IMR-90 (cell line): ENCODE measurements around the gene OBP2B. TPM values are rescaled to one million over a fixed set of nuclear protein-coding genes. Genes with fewer than 3 reads are reported as not detected.

ENCODE experiments used
- ATAC-seq: fragments of 200-7000 bp; cut with Tn5 transposase; 2 replicates; pipeline ENCODE4 v1.9.1; 2020; ENCODE audit warnings: low read depth, mild to moderate bottlenecking, moderate library complexity
- BruUV-seq: library from RNA; stranded (reverse); fragments of 400-500 nt; replicated peaks from 2 replicates; lab custom pipeline; 2021; lab: Mats Ljungman, UMichigan
- CTCF ChIA-PET: fragments of 300-600 bp; formaldehyde crosslinking; extraction: SDS; loops from one replicate; lab custom pipeline; 2021; ENCODE audit warnings: antibody characterized with exemption; lab: Yijun Ruan, JAX
- POLR2A ChIA-PET: fragments of 300-600 bp; sonication (Branson Sonifier 250); formaldehyde crosslinking; loops from one replicate; lab custom pipeline; 2022; ENCODE audit warnings: antibody characterized with exemption; ENCODE audit not compliant: unreplicated experiment; lab: Charles Lee
- DNase-seq: peaks from one replicate; pipeline ENCODE4 v3.0.0; 2013
- H2AFZ ChIP-seq: replicated peaks from 2 replicates; pipeline ENCODE3; 2013; ENCODE audit warnings: low read length, mild to moderate bottlenecking; ENCODE audit not compliant: poor library complexity
- H2AK5ac ChIP-seq: 2 replicates; pipeline ENCODE4 v1.6.1; 2013; ENCODE audit warnings: low read depth, low read length, inconsistent platforms
- H2AK9ac ChIP-seq: replicated peaks from 2 replicates; pipeline ENCODE3; 2013; ENCODE audit warnings: mild to moderate bottlenecking, low read depth, low read length, moderate library complexity; ENCODE audit not compliant: poor library complexity
- H2BK120ac ChIP-seq: 2 replicates; pipeline ENCODE4 v1.6.1; 2013; ENCODE audit warnings: low read depth, low read length, inconsistent platforms
- H2BK15ac ChIP-seq: 3 replicates; pipeline ENCODE4 v1.6.1; 2013; ENCODE audit warnings: low read depth, low read length, inconsistent platforms
- H2BK20ac ChIP-seq: 2 replicates; pipeline ENCODE4 v1.6.1; 2013; ENCODE audit warnings: low read depth, mild to moderate bottlenecking, inconsistent platforms, low read length, moderate library complexity
- H2BK5ac ChIP-seq: 2 replicates; pipeline ENCODE4 v1.6.1; 2013; ENCODE audit warnings: mild to moderate bottlenecking, low read depth, low read length, inconsistent platforms; ENCODE audit not compliant: poor library complexity, severe bottlenecking
- H3K14ac ChIP-seq: replicated peaks from 2 replicates; pipeline ENCODE4 v1.6.1; 2013; ENCODE audit warnings: low read depth, low read length, inconsistent platforms
- H3K18ac ChIP-seq: 2 replicates; pipeline ENCODE4 v1.6.1; 2013; ENCODE audit warnings: low read depth, low read length, control low read depth
- H3K23ac ChIP-seq: 2 replicates; pipeline ENCODE4 v1.6.1; 2013; ENCODE audit warnings: low read depth, low read length, inconsistent platforms
- H3K27ac ChIP-seq: 2 replicates; pipeline ENCODE4 v1.5.1; 2013; ENCODE audit warnings: mild to moderate bottlenecking, control low read depth, low read length; ENCODE audit not compliant: insufficient read depth
- H3K27me3 ChIP-seq: 2 replicates; pipeline ENCODE4 v1.6.1; 2013; ENCODE audit warnings: low read length; ENCODE audit not compliant: control insufficient read depth, insufficient read depth
- H3K36me3 ChIP-seq: 2 replicates; pipeline ENCODE4 v1.6.1; 2013; ENCODE audit warnings: low read length, mixed read lengths; ENCODE audit not compliant: control insufficient read depth, insufficient read depth
- H3K4ac ChIP-seq: 2 replicates; pipeline ENCODE4 v1.6.1; 2013; ENCODE audit warnings: low read depth, low read length, inconsistent platforms
- H3K4me1 ChIP-seq: 2 replicates; pipeline ENCODE4 v1.6.1; 2013; ENCODE audit warnings: low read length, mixed read lengths; ENCODE audit not compliant: control insufficient read depth, insufficient read depth
- H3K4me2 ChIP-seq: 2 replicates; pipeline ENCODE4 v1.6.1; 2013; ENCODE audit warnings: low read depth, mild to moderate bottlenecking, control low read depth, low read length, moderate library complexity
- H3K4me3 ChIP-seq: 2 replicates; pipeline ENCODE4 v1.5.1; 2013; ENCODE audit warnings: low read depth, mild to moderate bottlenecking, control low read depth, low read length, moderate library complexity; ENCODE audit not compliant: insufficient read depth
- H3K56ac ChIP-seq: 2 replicates; pipeline ENCODE4 v1.6.1; 2013; ENCODE audit warnings: low read length, inconsistent platforms; ENCODE audit not compliant: insufficient read depth; ENCODE audit errors: extremely low read depth
- H3K79me1 ChIP-seq, 2 experiments: 2 replicates each; pipeline ENCODE4 v1.6.1; 2013; ENCODE audit warnings: low read length in 2 of 2, inconsistent platforms in 1 of 2, low read depth in 1 of 2
- H3K9ac ChIP-seq: 2 replicates; pipeline ENCODE4 v1.6.1; 2013; ENCODE audit warnings: low read depth, low read length, control low read depth
- H3K9me1 ChIP-seq: 2 replicates; pipeline ENCODE4 v1.6.1; 2013; ENCODE audit warnings: low read length, inconsistent platforms; ENCODE audit not compliant: insufficient read depth
- H3K9me3 ChIP-seq: 2 replicates; pipeline ENCODE4 v1.6.1; 2013; ENCODE audit warnings: low read length; ENCODE audit not compliant: control insufficient read depth, insufficient read depth
- H4K20me1 ChIP-seq: 2 replicates; pipeline ENCODE4 v1.6.1; 2013; ENCODE audit warnings: low read length, inconsistent platforms; ENCODE audit not compliant: insufficient read depth
- H4K5ac ChIP-seq: 2 replicates; pipeline ENCODE4 v1.6.1; 2013; ENCODE audit warnings: mild to moderate bottlenecking, low read depth, low read length, control low read depth
- H4K8ac ChIP-seq, 2 experiments: 2 replicates each; pipeline ENCODE4 v1.6.1; 2013; ENCODE audit warnings: low read depth in 2 of 2, low read length in 2 of 2, control low read depth in 1 of 2, inconsistent platforms in 1 of 2
- H4K91ac ChIP-seq: 2 replicates; pipeline ENCODE4 v1.6.1; 2013; ENCODE audit warnings: low read depth, low read length, inconsistent platforms; ENCODE audit not compliant: insufficient read depth
- MAFK ChIP-seq: IDR thresholded peaks from 2 replicates; pipeline ENCODE4 v1.6.1; 2012; ENCODE audit warnings: low read depth, low read length, improper control_type of control experiment
- RCOR1 ChIP-seq: IDR thresholded peaks from 2 replicates; pipeline ENCODE4 v1.6.1; 2012; ENCODE audit warnings: mild to moderate bottlenecking, low read length, improper control_type of control experiment; ENCODE audit not compliant: insufficient replicate concordance
- WGBS, 2 experiments: methylation state at CpG; one replicate each; pipeline versions ENCODE4 v1.1.5 to v1.1.7; 2013; ENCODE audit warnings: missing lambda C conversion rate in 2 of 2; ENCODE audit not compliant: insufficient read length in 1 of 2; ENCODE audit errors: extremely low coverage in 2 of 2; 5-methylcytosine and 5-hydroxymethylcytosine counted together
- dilution Hi-C: fragments of 300-500 bp; cut with HindIII; formaldehyde crosslinking; loops from one replicate; pipeline ENCODE4 v1.14.3; 2018; ENCODE audit warnings: low sequenced_read_pairs; ENCODE audit not compliant: unreplicated experiment
- in situ Hi-C: fragments of 300-500 bp; cut with MboI; formaldehyde crosslinking; loops from 3 replicates; pipeline ENCODE4 v1.14.3; 2019; ENCODE audit warnings: low sequenced_read_pairs, inconsistent platforms, mixed read lengths
- intact Hi-C: fragments of 100-400 bp; cut with micrococcal nuclease; formaldehyde crosslinking; loops from 2 replicates; pipeline ENCODE4 v1.10.0; 2022
- polyA plus RNA-seq, 3 experiments: library from polyadenylated mRNA; depleted of rRNA; stranded (reverse); fragments of >200 nt; gene quantifications; 2 replicates each; pipeline ENCODE4 v1.2.3, GENCODE V29; 2012; ENCODE audit warnings: low replicate concordance in 1 of 3
- total RNA-seq: library from RNA; depleted of rRNA; stranded (reverse); fragments of >200 nt; gene quantifications from 2 replicates; pipeline ENCODE4 v1.2.3, GENCODE V29; 2012

Gene OBP2B
- total and polyA plus RNA-seq, 2 of the 4 experiments (the other 2 are of a cell fraction) = not detected

DNA sequence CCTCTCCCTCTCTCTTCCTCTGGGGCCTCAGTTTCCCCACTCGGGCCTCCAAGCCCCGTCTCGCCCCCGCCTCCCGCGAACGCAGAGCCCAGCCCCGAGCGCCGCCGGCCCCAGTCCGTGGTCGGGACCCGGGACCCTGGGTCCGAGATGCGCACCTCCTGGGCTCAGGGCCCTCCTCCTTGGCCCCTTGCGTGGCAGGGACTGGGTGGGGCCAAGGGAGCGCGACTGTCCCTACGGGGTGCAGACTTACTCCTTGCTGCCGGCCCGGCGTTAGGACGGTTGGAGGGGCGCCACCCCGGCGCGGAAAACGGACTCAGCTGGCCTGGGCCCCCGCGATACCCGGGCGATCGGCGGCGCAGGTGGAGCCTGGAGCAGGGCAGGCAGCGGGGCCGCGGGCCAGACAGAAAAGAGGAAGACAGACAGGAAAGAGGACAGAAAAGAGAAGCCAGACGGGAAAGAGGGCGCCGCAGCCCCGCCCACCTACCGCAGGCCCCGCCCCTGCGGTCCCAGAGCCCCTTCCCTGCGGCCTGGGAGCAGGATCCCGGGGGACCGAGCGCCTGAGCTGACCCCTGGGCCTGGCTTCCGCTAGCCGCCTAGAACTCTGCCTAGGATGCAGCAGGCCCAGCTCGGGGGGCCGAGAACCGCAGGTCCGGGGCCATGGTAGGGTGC lies 45.4 kb downstream of the OBP2B start, which contains the start of gene GBGT1:
TSS of gene GBGT1 (minus strand) at position 411 of the 669 bp plus-strand sequence. CDS start 1,502 bp downstream, outside the sequence.
- Histone ChIP-seq H3K27me3 (no peaks in the 10 kb centered on the region; the same call in 1 of the 2 replicates), H3K56ac (no peak within 1 kb of the TSS), H4K91ac (no peak within 1 kb of the TSS), H3K18ac (peak within 1 kb of the TSS; percentile 5; the same call in 1 of the 2 replicates), H3K4ac (peak within 1 kb of the TSS; percentile 48; the same call in 1 of the 2 replicates), H2BK120ac (0 out of 2 replicates have a peak within 1 kb of the TSS, but pooled peaks have one; percentile 33), H4K20me1 (no peaks in the 10 kb centered on the region), H2AK5ac (no peak within 1 kb of the TSS), H2BK5ac (no peak within 1 kb of the TSS), H3K14ac (no peak within 1 kb of the TSS; the same call in 1 of the 2 replicates), H3K9me3 (no peaks in the 10 kb centered on the region), H2AFZ (peak within 1 kb of the TSS; percentile 88), H4K5ac (peak within 1 kb of the TSS; percentile 34; the same call in 1 of the 2 replicates), H4K8ac (peak within 1 kb of the TSS; percentile 52 to 77; a peak in 2 of 4 replicates), H3K4me2 (peak within 1 kb of the TSS; percentile 40), H3K79me1 (no peaks in the 10 kb centered on the region), H3K23ac (no peak within 1 kb of the TSS), H2BK20ac (no peak within 1 kb of the TSS), H3K36me3 (no peaks in the 10 kb centered on the region), H2BK15ac (no peak within 1 kb of the TSS), H3K27ac (0 out of 2 replicates have a peak within 1 kb of the TSS, but pooled peaks have one; percentile 10), H2AK9ac (peak within 1 kb of the TSS; percentile 74), H3K9me1 (0 out of 2 replicates have a peak, but pooled peaks cover 3% of the 10 kb centered on the region), H3K9ac (peak within 1 kb of the TSS; percentile 60), H3K4me1 (peaks cover 10% of the 10 kb centered on the region; the same call in 1 of the 2 replicates), H3K4me3 (peak within 1 kb of the TSS; percentile 59)
- BruUV-seq = no TSS peak
- WGBS, 2 experiments = 3% methylated on average over 6 of the region's 56 CpGs; no CpG with 5 or more reads in 1 of the 2 experiments
- TF ChIP-seq MAFK (no peak), RCOR1 (no peak)
- dilution Hi-C loops (no loop called here), intact Hi-C loops (no loop called here), in situ Hi-C loops (no loop called here)
- CTCF ChIA-PET = no interaction called here
- POLR2A ChIA-PET = no interaction called here
- ATAC-seq (peak; percentile 74), DNase-seq (no peak)
